Kasumi-1 (cell line): ENCODE measurements around the gene IQCE.

Experiments
- DNase-seq, 2 experiments: peaks; one replicate each; lab custom pipeline; 2025; lab: John Stamatoyannopoulos, UW

Gene IQCE

GRCh38 chr7:2616387-2617324 lies 57.9 kb downstream of the IQCE start:
- no peak for DNase-seq

GRCh38 chr7:2617325-2617905 lies 58.6 kb downstream of the IQCE start:
- DNase-seq: no peak

- no peak for DNase-seq
Measured at GRCh38 chr7:2619116-2619515, 60.3 kb downstream of the IQCE start.

GRCh38 chr7:2621061-2621828 lies 62.5 kb downstream of the IQCE start:
- DNase-seq: no peak

- DNase-seq: no peak
Measured at GRCh38 chr7:2621948-2622640, 63.3 kb downstream of the IQCE start.

- DNase-seq: no peak
Measured at GRCh38 chr7:2622869-2623697, 64.3 kb downstream of the IQCE start.

- DNase-seq: no peak
Measured at GRCh38 chr7:2623698-2624014, 64.9 kb downstream of the IQCE start.

- no peak for DNase-seq
Measured at GRCh38 chr7:2624293-2624886, 65.6 kb downstream of the IQCE start.

GRCh38 chr7:2626498-2627117 lies 67.8 kb downstream of the IQCE start:
- no peak for DNase-seq

GRCh38 chr7:2627258-2628129 lies 68.7 kb downstream of the IQCE start:
- no peak for DNase-seq

- DNase-seq: no peak
Measured at GRCh38 chr7:2628130-2628482, 69.3 kb downstream of the IQCE start.

GRCh38 chr7:2628891-2629290 lies 70.1 kb downstream of the IQCE start:
- no peak for DNase-seq

GRCh38 chr7:2629746-2630681 lies 71.2 kb downstream of the IQCE start:
- no peak for DNase-seq

- DNase-seq: no peak
Measured at GRCh38 chr7:2631946-2632732, 73.4 kb downstream of the IQCE start, which contains the start of gene TTYH3. Gene TTYH3 (plus strand): TSS chr7:2631986. CDS start chr7:2632156, 170 bp downstream.

GRCh38 chr7:2632733-2633537 lies 74.2 kb downstream of the IQCE start:
- DNase-seq: peak in 1 of 2 experiments; percentile 30

GRCh38 chr7:2633538-2634266 lies 74.9 kb downstream of the IQCE start:
- peak; percentile 19 to 27 for DNase-seq
